Coronary artery (tissue), 2 donors: ENCODE data around the gene ZFR.

ENCODE experiments used
- DNase-seq: peaks from one replicate; pipeline ENCODE4 v3.0.0-alpha.2; 2017; ENCODE audit warnings: low spot score
- H3K27ac ChIP-seq, 2 donors: fragments of 200-600 bp; sonication (generic); one replicate each; pipeline ENCODE4 v1.5.1; 2016 to 2019
- H3K4me3 ChIP-seq: fragments of 200-600 bp; sonication (generic); 2 replicates; pipeline ENCODE4 v1.5.1; 2016; ENCODE audit warnings: mild to moderate bottlenecking, moderate library complexity
- CTCF ChIP-seq: fragments of 200-600 bp; sonication (generic); IDR thresholded peaks from one replicate; pipeline ENCODE4 v1.5.1; 2019; ENCODE audit warnings: antibody characterized with exemption

Gene ZFR

GRCh38 chr5:32352685-32353084 lies 91.9 kb downstream of the ZFR start:
- DNase-seq: no peak
- H3K27ac ChIP-seq: no peak overlapping the region
- TF ChIP-seq CTCF: no peak
- H3K4me3 ChIP-seq: no peak overlapping the region

GRCh38 chr5:32346869-32347268 lies 97.7 kb downstream of the ZFR start:
- Histone ChIP-seq H3K27ac (no peak overlapping the region), H3K4me3 (no peak overlapping the region)
- DNase-seq: no peak
- TF ChIP-seq CTCF: no peak

DNA sequence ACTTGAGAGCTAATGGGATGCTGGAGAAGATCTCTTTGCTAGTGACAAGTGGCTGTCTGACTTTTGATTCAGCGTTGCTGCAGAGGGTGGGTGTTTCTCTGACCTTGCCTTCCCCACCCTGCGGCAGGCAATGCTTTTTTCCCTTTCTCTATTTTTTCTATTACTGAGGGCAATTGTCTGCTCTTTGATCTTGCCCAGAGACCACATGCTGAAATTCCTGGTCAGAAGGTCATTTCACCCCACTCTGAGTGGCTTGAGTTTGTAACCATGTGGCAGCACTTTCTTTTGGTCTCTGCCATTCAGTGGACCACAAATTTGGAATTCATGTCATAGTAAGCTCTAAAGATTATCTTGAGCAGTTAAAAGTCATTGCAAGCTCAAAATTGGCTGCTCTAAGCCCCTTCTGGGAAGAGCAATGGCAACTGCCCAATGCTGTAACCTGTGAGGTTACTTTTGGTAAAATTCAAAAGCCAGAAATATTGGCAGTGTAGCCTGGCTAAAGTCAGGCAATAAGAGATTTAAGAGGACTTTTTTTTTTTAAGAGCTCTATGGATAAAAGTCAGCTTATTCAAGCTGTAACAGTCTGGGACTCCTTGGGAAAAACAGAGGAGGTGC lies 101.4 kb downstream of the ZFR start:
- DNase-seq: no peak
- Histone ChIP-seq H3K27ac (no peak overlapping the region), H3K4me3 (no peak overlapping the region)
- TF ChIP-seq CTCF: no peak

DNA sequence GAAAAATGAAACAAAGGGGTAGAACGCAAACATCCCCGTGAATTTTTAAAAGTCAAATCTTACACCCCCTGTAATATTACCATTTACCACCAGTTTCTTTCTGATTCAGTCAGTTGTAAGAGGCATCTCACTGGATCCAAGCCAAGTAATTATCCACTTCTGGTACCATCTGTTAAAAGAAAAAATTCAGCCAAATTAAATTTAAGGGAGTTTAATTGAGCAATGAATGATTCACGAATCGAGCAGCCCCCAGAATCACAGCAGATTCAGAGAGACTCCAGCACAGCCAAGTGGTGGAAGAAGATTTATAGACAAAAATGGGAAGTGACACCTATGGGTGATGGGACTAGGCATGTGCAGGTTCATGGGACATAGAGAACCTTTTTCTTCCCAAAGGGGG lies 101.9 kb downstream of the ZFR start:
- no peak for TF ChIP-seq CTCF
- no peak for DNase-seq
- no peak overlapping the region for H3K4me3 ChIP-seq
- H3K27ac ChIP-seq: no peak overlapping the region

DNA sequence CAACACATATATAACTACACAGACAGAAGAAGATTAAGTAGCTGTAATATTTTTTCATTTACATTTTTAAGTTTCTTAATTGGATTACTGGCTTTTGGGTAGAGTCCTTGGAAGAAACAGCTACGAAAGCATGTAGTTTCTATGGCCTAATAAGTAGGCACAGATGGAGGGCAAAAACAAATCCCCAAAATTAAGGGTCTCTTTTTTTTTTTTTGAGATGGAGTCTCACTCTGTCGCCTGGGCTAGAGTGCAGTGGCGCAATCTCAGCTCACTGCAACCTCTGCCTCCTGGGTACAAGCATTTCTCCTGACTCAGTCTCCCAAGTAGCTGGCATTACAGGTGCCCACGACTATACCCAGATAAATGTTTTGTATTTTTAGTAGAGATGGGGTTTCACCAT lies 104.7 kb downstream of the ZFR start:
- Histone ChIP-seq H3K4me3 (no peak overlapping the region), H3K27ac (no peak overlapping the region)
- TF ChIP-seq CTCF: no peak
- DNase-seq: no peak

DNA sequence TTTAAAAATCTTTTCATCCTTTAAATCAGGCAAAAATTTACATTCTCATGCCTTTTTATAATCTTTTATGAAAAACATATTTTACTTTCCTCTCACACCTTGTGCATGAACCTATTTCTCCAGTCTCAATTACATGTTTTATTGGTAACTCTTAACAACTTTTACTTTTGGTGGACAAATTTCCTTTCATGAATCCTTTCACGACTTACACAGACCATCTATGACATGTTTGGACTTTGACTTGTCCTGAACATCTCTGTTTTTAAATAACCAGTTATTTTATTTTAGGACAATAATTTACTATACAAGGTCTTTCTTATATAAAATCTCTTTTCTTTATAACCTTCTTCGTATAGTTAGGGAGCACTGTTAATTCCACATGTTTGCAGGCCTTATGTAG lies 105.3 kb downstream of the ZFR start:
- Histone ChIP-seq H3K4me3 (no peak overlapping the region), H3K27ac (no peak overlapping the region)
- no peak for TF ChIP-seq CTCF
- no peak for DNase-seq

- no peak overlapping the region for H3K27ac ChIP-seq
- no peak overlapping the region for H3K4me3 ChIP-seq
- DNase-seq: no peak
- TF ChIP-seq CTCF: no peak
Measured at GRCh38 chr5:32332966-32333365, 111.6 kb downstream of the ZFR start.
